ENCODE measurements around the gene KANSL1. TPM values are rescaled to one million over a fixed set of nuclear protein-coding genes. Genes with fewer than 3 reads are reported as not detected.
"Not testable (repeated sequence)": the region's sequence is repeated elsewhere in the genome, so short reads cannot be mapped to it uniquely, and the experiment has no call there.

The KANSL1 gene
- 154 TPM for total RNA-seq (ENCODE audit: unreplicated experiment)
- long read RNA-seq, partial matches to known transcripts: 1 of 2 reads
- long read RNA-seq, other reads (novel, unspliced or antisense): 1 of 2 reads

- TF ChIP-seq CTCF (IDR thresholded peaks at IDR 0.05; ENCODE audit: unreplicated experiment): no peak
- no peaks in the 10 kb centered on the region for H3K9me3 Mint-ChIP-seq (ENCODE audit: unreplicated experiment)
- peak within 1 kb of the TSS; percentile 98 for H3K27ac Mint-ChIP-seq (ENCODE audit: unreplicated experiment)
- peaks cover 17% of the 10 kb centered on the region for H3K36me3 Mint-ChIP-seq (ENCODE audit: low read depth, unreplicated experiment)
- DNase-seq (ENCODE audit: low spot score): peak; percentile 96
- H3K4me1 Mint-ChIP-seq (ENCODE audit: unreplicated experiment): peaks cover 43% of the 10 kb centered on the region
- H3K27me3 Mint-ChIP-seq (ENCODE audit: unreplicated experiment): peaks cover 18% of the 10 kb centered on the region
- H3K4me3 Mint-ChIP-seq (ENCODE audit: unreplicated experiment): peak within 1 kb of the TSS; percentile 99
Measured at GRCh38 chr17:46193151-46193625, at the start of gene KANSL1. Gene KANSL1, minus strand, starts transcription at chr17:46193429. Its CDS starts 21,286 bp downstream, at chr17:46172143.

- not testable (repeated sequence) for H3K9me3 Mint-ChIP-seq (ENCODE audit: unreplicated experiment); H3K27ac Mint-ChIP-seq (ENCODE audit: unreplicated experiment); H3K27me3 Mint-ChIP-seq (ENCODE audit: unreplicated experiment); DNase-seq (ENCODE audit: low spot score); H3K4me1 Mint-ChIP-seq (ENCODE audit: unreplicated experiment); H3K4me3 Mint-ChIP-seq (ENCODE audit: unreplicated experiment); H3K36me3 Mint-ChIP-seq (ENCODE audit: low read depth, unreplicated experiment)
Measured at GRCh38 chr17:46231359-46231758, 38.1 kb upstream of the KANSL1 start.

GRCh38 chr17:46225274-46225794 lies 32.1 kb upstream of the KANSL1 start:
- not testable (repeated sequence) for H3K4me1 Mint-ChIP-seq (ENCODE audit: unreplicated experiment); H3K36me3 Mint-ChIP-seq (ENCODE audit: low read depth, unreplicated experiment); H3K27me3 Mint-ChIP-seq (ENCODE audit: unreplicated experiment); H3K9me3 Mint-ChIP-seq (ENCODE audit: unreplicated experiment)
- peak; percentile 100 for DNase-seq (ENCODE audit: low spot score)
- peak overlapping the region; percentile 95 for H3K4me3 Mint-ChIP-seq (ENCODE audit: unreplicated experiment)
- H3K27ac Mint-ChIP-seq (ENCODE audit: unreplicated experiment): peak overlapping the region; percentile 68

- not testable (repeated sequence) for H3K36me3 Mint-ChIP-seq (ENCODE audit: low read depth, unreplicated experiment); H3K27me3 Mint-ChIP-seq (ENCODE audit: unreplicated experiment); H3K4me1 Mint-ChIP-seq (ENCODE audit: unreplicated experiment); H3K4me3 Mint-ChIP-seq (ENCODE audit: unreplicated experiment); DNase-seq (ENCODE audit: low spot score); H3K27ac Mint-ChIP-seq (ENCODE audit: unreplicated experiment); H3K9me3 Mint-ChIP-seq (ENCODE audit: unreplicated experiment)
Measured at GRCh38 chr17:46224864-46225263, 31.6 kb upstream of the KANSL1 start.

- not testable (repeated sequence) for H3K27me3 Mint-ChIP-seq (ENCODE audit: unreplicated experiment); DNase-seq (ENCODE audit: low spot score); H3K36me3 Mint-ChIP-seq (ENCODE audit: low read depth, unreplicated experiment); H3K9me3 Mint-ChIP-seq (ENCODE audit: unreplicated experiment); H3K27ac Mint-ChIP-seq (ENCODE audit: unreplicated experiment); H3K4me3 Mint-ChIP-seq (ENCODE audit: unreplicated experiment); H3K4me1 Mint-ChIP-seq (ENCODE audit: unreplicated experiment)
Measured at GRCh38 chr17:46223041-46223440, 29.8 kb upstream of the KANSL1 start.

GRCh38 chr17:46216682-46217081 lies 23.5 kb upstream of the KANSL1 start:
- no peaks in the 10 kb centered on the region for H3K27me3 Mint-ChIP-seq (ENCODE audit: unreplicated experiment)
- H3K4me3 Mint-ChIP-seq (ENCODE audit: unreplicated experiment): no peak overlapping the region
- no peaks in the 10 kb centered on the region for H3K9me3 Mint-ChIP-seq (ENCODE audit: unreplicated experiment)
- H3K36me3 Mint-ChIP-seq (ENCODE audit: low read depth, unreplicated experiment): peaks cover 4% of the 10 kb centered on the region
- TF ChIP-seq CTCF (IDR thresholded peaks at IDR 0.05; ENCODE audit: unreplicated experiment): no peak
- no peaks in the 10 kb centered on the region for H3K4me1 Mint-ChIP-seq (ENCODE audit: unreplicated experiment)
- H3K27ac Mint-ChIP-seq (ENCODE audit: unreplicated experiment): no peak overlapping the region
- DNase-seq (ENCODE audit: low spot score): no peak

GRCh38 chr17:46212634-46213435 lies 19.6 kb upstream of the KANSL1 start:
- no peaks in the 10 kb centered on the region for H3K4me1 Mint-ChIP-seq (ENCODE audit: unreplicated experiment)
- H3K27ac Mint-ChIP-seq (ENCODE audit: unreplicated experiment): no peak overlapping the region
- H3K9me3 Mint-ChIP-seq (ENCODE audit: unreplicated experiment): no peaks in the 10 kb centered on the region
- H3K4me3 Mint-ChIP-seq (ENCODE audit: unreplicated experiment): no peak overlapping the region
- peaks cover 4% of the 10 kb centered on the region for H3K36me3 Mint-ChIP-seq (ENCODE audit: low read depth, unreplicated experiment)
- peak; percentile 64 for DNase-seq (ENCODE audit: low spot score)
- peak; percentile 86 for TF ChIP-seq CTCF (IDR thresholded peaks at IDR 0.05; ENCODE audit: unreplicated experiment)
- H3K27me3 Mint-ChIP-seq (ENCODE audit: unreplicated experiment): no peaks in the 10 kb centered on the region

Measured in endothelial cell (in vitro differentiated cells).